ENCODE results near the gene AMOTL1.

DNA sequence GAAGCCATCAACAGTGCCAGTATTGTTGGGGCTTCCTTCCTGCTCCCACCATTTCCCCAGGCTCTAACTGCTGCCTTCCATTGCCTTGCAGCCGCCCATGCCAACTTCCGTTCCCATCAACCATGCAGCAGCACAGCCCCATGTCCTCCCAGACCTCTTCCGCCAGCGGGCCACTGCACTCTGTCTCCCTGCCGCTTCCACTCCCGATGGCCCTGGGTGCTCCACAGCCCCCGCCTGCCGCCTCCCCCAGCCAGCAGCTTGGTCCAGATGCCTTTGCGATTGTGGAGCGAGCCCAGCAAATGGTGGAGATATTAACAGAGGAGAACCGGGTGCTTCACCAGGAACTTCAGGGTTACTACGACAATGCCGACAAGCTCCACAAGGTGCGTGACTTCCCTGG lies 53.3 kb downstream of the AMOTL1 start:
- TF ChIP-seq, protein P1, sequence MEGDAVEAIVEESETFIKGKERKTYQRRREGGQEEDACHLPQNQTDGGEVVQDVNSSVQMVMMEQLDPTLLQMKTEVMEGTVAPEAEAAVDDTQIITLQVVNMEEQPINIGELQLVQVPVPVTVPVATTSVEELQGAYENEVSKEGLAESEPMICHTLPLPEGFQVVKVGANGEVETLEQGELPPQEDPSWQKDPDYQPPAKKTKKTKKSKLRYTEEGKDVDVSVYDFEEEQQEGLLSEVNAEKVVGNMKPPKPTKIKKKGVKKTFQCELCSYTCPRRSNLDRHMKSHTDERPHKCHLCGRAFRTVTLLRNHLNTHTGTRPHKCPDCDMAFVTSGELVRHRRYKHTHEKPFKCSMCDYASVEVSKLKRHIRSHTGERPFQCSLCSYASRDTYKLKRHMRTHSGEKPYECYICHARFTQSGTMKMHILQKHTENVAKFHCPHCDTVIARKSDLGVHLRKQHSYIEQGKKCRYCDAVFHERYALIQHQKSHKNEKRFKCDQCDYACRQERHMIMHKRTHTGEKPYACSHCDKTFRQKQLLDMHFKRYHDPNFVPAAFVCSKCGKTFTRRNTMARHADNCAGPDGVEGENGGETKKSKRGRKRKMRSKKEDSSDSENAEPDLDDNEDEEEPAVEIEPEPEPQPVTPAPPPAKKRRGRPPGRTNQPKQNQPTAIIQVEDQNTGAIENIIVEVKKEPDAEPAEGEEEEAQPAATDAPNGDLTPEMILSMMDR (IDR thresholded peaks at IDR 0.05) = no peak
- no peak for TF ChIP-seq POLR2AphosphoS5 (IDR thresholded peaks at IDR 0.05)
- no peak for TF ChIP-seq EP300 (IDR thresholded peaks at IDR 0.05)
- no peak for TF ChIP-seq POLR2A (IDR thresholded peaks at IDR 0.05)

Measured in stomach (tissue), 4 donors.